Caco-2 (cell line): ENCODE measurements around the gene NETO2. TPM values are rescaled to one million over a fixed set of nuclear protein-coding genes. Genes with fewer than 3 reads are reported as not detected.

Experiments used
- BruUV-seq: library from RNA; stranded (reverse); fragments of 400-500 nt; replicated peaks from 2 replicates; lab custom pipeline; 2021; lab: Mats Ljungman, UMichigan
- CTCF ChIA-PET: fragments of 300-600 bp; sonication (Branson Sonifier 250); formaldehyde crosslinking; loops from one replicate; lab custom pipeline; 2022; ENCODE audit warnings: antibody characterized with exemption; lab: Charles Lee
- POLR2A ChIA-PET: fragments of 300-600 bp; sonication (Branson Sonifier 250); formaldehyde crosslinking; loops from one replicate; lab custom pipeline; 2022; ENCODE audit warnings: antibody characterized with exemption; lab: Charles Lee
- DNase-seq, 2 experiments: peaks; one replicate each; pipeline versions ENCODE4 v3.0.0 to v3.0.0-alpha.2; 2020 to 2022
- H3K27me3 ChIP-seq: replicated peaks from 2 replicates; pipeline ENCODE4 v1.6.0; 2011; ENCODE audit warnings: low read length; ENCODE audit not compliant: control insufficient read depth, insufficient read depth
- H3K36me3 ChIP-seq: 2 replicates; pipeline ENCODE4 v1.5.1; 2011; ENCODE audit warnings: low read length; ENCODE audit not compliant: control insufficient read depth, insufficient read depth
- H3K4me1 ChIP-seq: fragments of 250-450 bp; sonication (Bioruptor Pico); 2 replicates; pipeline ENCODE4 v1.5.1; 2020; ENCODE audit warnings: mild to moderate bottlenecking
- H3K4me3 ChIP-seq: 2 replicates; pipeline ENCODE4 v1.5.1; 2011; ENCODE audit warnings: low read depth, mild to moderate bottlenecking, control low read depth, low read length
- H3K9me3 ChIP-seq: fragments of 250-450 bp; sonication (Bioruptor Pico); 2 replicates; pipeline ENCODE4 v1.5.1; 2020; ENCODE audit warnings: mild to moderate bottlenecking, moderate library complexity
- H3K27ac Mint-ChIP-seq: one replicate; pipeline ENCODE4 v1.8.0; 2022; ENCODE audit warnings: mixed read lengths; ENCODE audit not compliant: unreplicated experiment
- H3K27me3 Mint-ChIP-seq: one replicate; pipeline ENCODE4 v1.8.0; 2022; ENCODE audit warnings: mixed read lengths; ENCODE audit not compliant: insufficient read depth, unreplicated experiment
- H3K36me3 Mint-ChIP-seq: one replicate; pipeline ENCODE4 v1.8.0; 2022; ENCODE audit warnings: mild to moderate bottlenecking, mixed read lengths; ENCODE audit not compliant: insufficient read depth, unreplicated experiment
- H3K4me1 Mint-ChIP-seq: one replicate; pipeline ENCODE4 v1.8.0; 2022; ENCODE audit warnings: low read depth, mixed read lengths; ENCODE audit not compliant: unreplicated experiment
- H3K4me3 Mint-ChIP-seq: one replicate; pipeline ENCODE4 v1.8.0; 2022; ENCODE audit warnings: mild to moderate bottlenecking, moderate library complexity, mixed read lengths; ENCODE audit not compliant: unreplicated experiment
- H3K9me3 Mint-ChIP-seq: one replicate; pipeline ENCODE4 v1.8.0; 2022; ENCODE audit warnings: mixed read lengths; ENCODE audit not compliant: unreplicated experiment
- CTCF ChIP-seq, 2 experiments: fragments of 200-600 bp in 1 of 2; IDR thresholded peaks; 1 replicate in 1 of 2; 2 replicates in 1 of 2; pipeline versions ENCODE4 v1.5.1 to v1.8.0; 2011 to 2022; ENCODE audit warnings: antibody characterized with exemption in 1 of 2, control low read depth in 1 of 2, inconsistent platforms in 1 of 2, low read depth in 1 of 2, low read length in 1 of 2, mild to moderate bottlenecking in 1 of 2, moderate library complexity in 1 of 2; ENCODE audit not compliant: insufficient read depth in 1 of 2, severe bottlenecking in 1 of 2, unreplicated experiment in 1 of 2
- intact Hi-C: fragments of 100-400 bp; cut with micrococcal nuclease; formaldehyde crosslinking; loops from one replicate; pipeline ENCODE4 v1.10.0; 2022; ENCODE audit not compliant: unreplicated experiment
- total RNA-seq: library from RNA; stranded (reverse); gene quantifications from 2 replicates; pipeline ENCODE4 v1.2.3, GENCODE V29; 2022

Gene NETO2
- total RNA-seq, 1 experiment from 2014 or later: 41.2 TPM

GRCh38 chr16:47055136-47055885, 88.4 kb downstream of the NETO2 start:
- TF ChIP-seq CTCF (IDR thresholded peaks at IDR 0.05; ENCODE audit: insufficient read depth in 1 of 2, low read depth in 1 of 2, low read length in 1 of 2, severe bottlenecking in 1 of 2, unreplicated experiment in 1 of 2): no peak
- CTCF ChIA-PET: interaction anchor here (0.5 kb wide), 1 partner anchor 1102 kb away, joined by 3 read pairs; no protein-coding TSS in a partner anchor
- no peaks in the 10 kb centered on the region for H3K9me3 Mint-ChIP-seq

GRCh38 chr16:47054306-47054705, 89.4 kb downstream of the NETO2 start:
- no peaks in the 10 kb centered on the region; the same call in 1 of the 2 replicates for H3K27me3 ChIP-seq
- ChIA-PET POLR2A (no interaction called here), CTCF (no interaction called here)
- H3K4me3 Mint-ChIP-seq: no peak overlapping the region
- no peaks in the 10 kb centered on the region for H3K9me3 Mint-ChIP-seq
- no TSS peak for BruUV-seq
- no peaks in the 10 kb centered on the region for H3K9me3 ChIP-seq
- H3K27ac Mint-ChIP-seq: no peak overlapping the region
- no peak overlapping the region for H3K4me3 ChIP-seq
- H3K4me1 Mint-ChIP-seq: no peaks in the 10 kb centered on the region
- DNase-seq: no peak
- no peaks in the 10 kb centered on the region for H3K4me1 ChIP-seq
- no peaks in the 10 kb centered on the region for H3K36me3 ChIP-seq
- no peaks in the 10 kb centered on the region for H3K36me3 Mint-ChIP-seq
- no peaks in the 10 kb centered on the region for H3K27me3 Mint-ChIP-seq
- intact Hi-C loops: no loop called here
- no peak for TF ChIP-seq CTCF (IDR thresholded peaks at IDR 0.05; ENCODE audit: insufficient read depth in 1 of 2, low read depth in 1 of 2, low read length in 1 of 2, severe bottlenecking in 1 of 2, unreplicated experiment in 1 of 2)

More at GRCh38 chr16:47055136-47055885, 88.4 kb downstream of the NETO2 start:
- no peak for DNase-seq
- Mint-ChIP-seq H3K27ac (no peak overlapping the region), H3K4me3 (no peak overlapping the region), H3K27me3 (no peaks in the 10 kb centered on the region), H3K4me1 (no peaks in the 10 kb centered on the region), H3K36me3 (no peaks in the 10 kb centered on the region)
- BruUV-seq: no TSS peak
- POLR2A ChIA-PET: no interaction called here
- Histone ChIP-seq H3K4me3 (no peak overlapping the region), H3K9me3 (no peaks in the 10 kb centered on the region), H3K27me3 (no peaks in the 10 kb centered on the region; the same call in 1 of the 2 replicates), H3K36me3 (no peaks in the 10 kb centered on the region), H3K4me1 (no peaks in the 10 kb centered on the region)
- intact Hi-C loops: no loop called here

- Histone ChIP-seq H3K4me1 (no peaks in the 10 kb centered on the region), H3K9me3 (no peaks in the 10 kb centered on the region), H3K4me3 (no peak overlapping the region), H3K36me3 (no peaks in the 10 kb centered on the region), H3K27me3 (no peaks in the 10 kb centered on the region; the same call in 1 of the 2 replicates)
- no peaks in the 10 kb centered on the region for H3K9me3 Mint-ChIP-seq
- H3K4me1 Mint-ChIP-seq: no peaks in the 10 kb centered on the region
- no peak for TF ChIP-seq CTCF (IDR thresholded peaks at IDR 0.05; ENCODE audit: insufficient read depth in 1 of 2, low read depth in 1 of 2, low read length in 1 of 2, severe bottlenecking in 1 of 2, unreplicated experiment in 1 of 2)
- H3K4me3 Mint-ChIP-seq: no peak overlapping the region
- POLR2A ChIA-PET: no interaction called here
- no peaks in the 10 kb centered on the region for H3K27me3 Mint-ChIP-seq
- DNase-seq: no peak
- no peak overlapping the region for H3K27ac Mint-ChIP-seq
- no TSS peak for BruUV-seq
- intact Hi-C loops: no loop called here
- no peaks in the 10 kb centered on the region for H3K36me3 Mint-ChIP-seq
- CTCF ChIA-PET: no interaction called here
Observed at GRCh38 chr16:47053895-47054294, 89.8 kb downstream of the NETO2 start.
